Stomach smooth muscle (tissue), 2 donors: ENCODE results near the gene ZBTB20.
A peak's percentile ranks its signal among the peaks of the same experiment; 100 is the strongest.

Experiments
- H3K27ac ChIP-seq: one replicate; pipeline ENCODE4 v1.7.0; 2013; ENCODE audit warnings: mild to moderate bottlenecking, low read length, inconsistent platforms
- H3K27me3 ChIP-seq, 2 donors: one replicate each; pipeline ENCODE4 v1.7.0; 2013; ENCODE audit warnings: low read length in 2 of 2; ENCODE audit not compliant: insufficient read depth in 2 of 2, control insufficient read depth in 1 of 2
- H3K36me3 ChIP-seq, 2 donors: one replicate each; pipeline ENCODE4 v1.7.0; 2013; ENCODE audit warnings: low read length in 2 of 2; ENCODE audit not compliant: control insufficient read depth in 2 of 2, insufficient read depth in 2 of 2
- H3K4me1 ChIP-seq: one replicate; pipeline ENCODE4 v1.7.0; 2013; ENCODE audit warnings: low read length; ENCODE audit not compliant: control insufficient read depth, insufficient read depth
- H3K4me3 ChIP-seq, 2 donors: one replicate each; pipeline ENCODE4 v1.7.0; 2013; ENCODE audit warnings: low read length in 2 of 2
- H3K9ac ChIP-seq, 2 donors: one replicate each; pipeline ENCODE4 v1.7.0; 2013; ENCODE audit warnings: low read length in 2 of 2, mild to moderate bottlenecking in 1 of 2
- H3K9me3 ChIP-seq, 2 donors: one replicate each; pipeline ENCODE4 v1.7.0; 2013; ENCODE audit warnings: low read length in 2 of 2; ENCODE audit not compliant: control insufficient read depth in 2 of 2
- donor health status: healthy.
- donor health status: Pancreatic carcinoma.

Gene ZBTB20

GRCh38 chr3:114417265-114417664 is 729.8 kb downstream of the ZBTB20 start:
- Histone ChIP-seq H3K4me3 (no peak overlapping the region), H3K36me3 (no peaks in the 10 kb centered on the region), H3K9ac (no peak overlapping the region), H3K27me3 (no peaks in the 10 kb centered on the region), H3K4me1 (peaks cover 7% of the 10 kb centered on the region), H3K9me3 (no peaks in the 10 kb centered on the region), H3K27ac (no peak overlapping the region)

DNA sequence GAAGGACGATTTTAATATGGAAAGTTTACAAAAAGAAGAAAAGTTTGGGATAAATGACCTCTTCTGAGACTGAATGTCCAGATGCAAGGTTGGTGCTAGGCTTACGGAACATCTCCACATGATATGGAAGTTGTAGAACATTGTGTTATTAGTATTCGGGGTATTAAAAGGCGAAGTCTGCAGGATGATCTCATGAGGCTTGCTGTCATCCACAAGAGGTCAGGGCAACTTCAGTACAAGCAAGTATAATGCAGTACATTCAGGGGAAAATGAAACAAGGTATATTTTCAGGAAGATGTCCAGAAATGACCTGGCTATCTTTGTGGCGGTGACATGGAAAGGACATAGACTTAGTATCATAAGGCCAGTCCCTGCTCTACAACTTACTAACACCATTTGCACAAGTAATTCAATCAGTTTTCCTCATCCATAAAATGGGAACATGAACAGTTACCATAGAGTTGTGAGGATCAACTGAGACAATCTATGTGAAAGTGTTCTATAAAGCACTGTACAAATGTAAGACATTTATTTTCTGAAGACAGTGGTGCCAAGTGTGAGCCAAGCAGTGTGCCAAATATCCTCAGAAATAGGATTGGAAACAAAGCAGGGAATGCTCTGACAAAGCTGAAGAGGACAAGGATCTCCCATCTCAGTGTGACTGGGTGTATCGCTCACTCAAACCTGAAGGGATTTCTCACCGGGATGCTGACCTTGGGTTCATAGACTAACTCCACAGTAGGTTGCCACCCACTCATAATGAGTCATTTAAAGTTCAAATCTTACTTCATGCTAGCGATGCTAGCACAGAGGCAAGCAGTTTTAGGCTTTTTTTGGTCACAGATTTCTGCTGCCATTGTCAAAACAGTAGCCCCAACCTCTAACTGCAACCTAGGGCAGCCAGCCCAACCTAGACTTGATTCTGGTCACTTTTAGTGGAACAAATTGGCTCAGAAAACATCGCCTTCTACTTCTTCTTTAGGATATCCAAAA is 735.0 kb downstream of the ZBTB20 start:
- peak overlapping the region; percentile 49 for H3K27ac ChIP-seq
- peak overlapping the region in 1 of 2 donors; percentile 16 for H3K9ac ChIP-seq
- peak overlapping the region; percentile 24 to 47 for H3K4me3 ChIP-seq
- H3K36me3 ChIP-seq, result no peaks in the 10 kb centered on the region
- no peaks in the 10 kb centered on the region for H3K27me3 ChIP-seq
- no peaks in the 10 kb centered on the region for H3K9me3 ChIP-seq
- H3K4me1 ChIP-seq, result peaks cover 16% of the 10 kb centered on the region

GRCh38 chr3:114411190-114411668 is 735.9 kb downstream of the ZBTB20 start:
- no peaks in the 10 kb centered on the region for H3K9me3 ChIP-seq
- H3K27ac ChIP-seq, result no peak overlapping the region
- H3K4me1 ChIP-seq, result peaks cover 16% of the 10 kb centered on the region
- peak overlapping the region in 1 of 2 donors; percentile 16 for H3K9ac ChIP-seq
- peak overlapping the region in 1 of 2 donors; percentile 24 for H3K4me3 ChIP-seq
- no peaks in the 10 kb centered on the region for H3K27me3 ChIP-seq
- no peaks in the 10 kb centered on the region for H3K36me3 ChIP-seq

GRCh38 chr3:114408736-114409670 is 738.1 kb downstream of the ZBTB20 start:
- Histone ChIP-seq H3K9ac (no peak overlapping the region), H3K36me3 (no peaks in the 10 kb centered on the region), H3K4me3 (no peak overlapping the region), H3K9me3 (no peaks in the 10 kb centered on the region), H3K4me1 (peaks cover 20% of the 10 kb centered on the region), H3K27me3 (no peaks in the 10 kb centered on the region), H3K27ac (no peak overlapping the region)

GRCh38 chr3:114406922-114407321 is 740.2 kb downstream of the ZBTB20 start:
- no peaks in the 10 kb centered on the region for H3K27me3 ChIP-seq
- no peak overlapping the region for H3K9ac ChIP-seq
- H3K9me3 ChIP-seq, result no peaks in the 10 kb centered on the region
- H3K27ac ChIP-seq, result no peak overlapping the region
- H3K4me3 ChIP-seq, result no peak overlapping the region
- no peaks in the 10 kb centered on the region for H3K36me3 ChIP-seq
- H3K4me1 ChIP-seq, result peaks cover 14% of the 10 kb centered on the region

DNA sequence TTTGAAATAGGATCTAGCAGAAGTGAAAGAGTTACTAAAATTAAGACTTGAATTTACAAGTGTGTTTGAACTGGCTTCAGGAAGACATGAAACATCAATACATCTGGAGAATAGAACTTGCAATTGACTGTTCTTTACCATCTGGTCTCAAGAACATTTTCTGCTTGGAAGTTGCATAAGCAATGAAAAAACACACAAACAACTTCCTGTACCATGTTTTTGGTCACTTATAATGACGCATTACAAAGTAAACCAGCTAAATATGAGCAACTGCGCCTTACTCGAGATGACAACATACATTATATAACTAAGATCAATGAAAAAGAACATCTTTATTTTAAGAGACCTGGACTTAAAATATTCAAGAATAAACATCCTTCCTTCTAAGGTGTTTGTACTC is 740.8 kb downstream of the ZBTB20 start:
- Histone ChIP-seq H3K9ac (peak overlapping the region in 1 of 2 donors; percentile 5), H3K27me3 (no peaks in the 10 kb centered on the region), H3K36me3 (no peaks in the 10 kb centered on the region), H3K27ac (no peak overlapping the region), H3K9me3 (no peaks in the 10 kb centered on the region), H3K4me1 (peaks cover 11% of the 10 kb centered on the region), H3K4me3 (peak overlapping the region in 1 of 2 donors; percentile 1)

- H3K4me3 ChIP-seq, result peak overlapping the region in 1 of 2 donors; percentile 41
- H3K9me3 ChIP-seq, result no peaks in the 10 kb centered on the region
- no peak overlapping the region for H3K27ac ChIP-seq
- H3K4me1 ChIP-seq, result peaks cover 16% of the 10 kb centered on the region
- peak overlapping the region in 1 of 2 donors; percentile 28 for H3K9ac ChIP-seq
- H3K27me3 ChIP-seq, result no peaks in the 10 kb centered on the region
- H3K36me3 ChIP-seq, result no peaks in the 10 kb centered on the region
Measured at GRCh38 chr3:114405202-114405990, 741.7 kb downstream of the ZBTB20 start.

DNA sequence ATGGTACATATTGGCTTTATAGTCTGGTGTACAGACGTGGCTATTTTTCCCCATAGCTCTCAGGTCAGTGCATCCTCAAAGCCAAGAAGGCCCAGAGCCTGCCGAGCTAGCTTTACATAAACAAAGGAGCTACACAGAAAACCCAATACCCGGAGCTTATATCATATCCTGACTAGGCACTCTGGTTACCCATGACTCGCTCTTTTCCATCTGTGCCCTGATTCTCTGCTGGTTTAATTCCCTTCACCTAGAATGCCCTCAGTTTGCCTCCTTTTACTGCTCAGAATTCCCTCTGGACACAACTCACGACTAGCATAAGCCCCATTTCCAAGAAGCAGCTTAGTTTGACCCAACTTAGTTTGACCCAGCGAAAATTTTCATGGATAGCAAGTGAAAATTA is 742.5 kb downstream of the ZBTB20 start:
- Histone ChIP-seq H3K27ac (peak overlapping the region; percentile 26), H3K4me1 (peaks cover 21% of the 10 kb centered on the region), H3K36me3 (no peaks in the 10 kb centered on the region), H3K4me3 (peak overlapping the region in 1 of 2 donors; percentile 41), H3K9me3 (no peaks in the 10 kb centered on the region), H3K27me3 (no peaks in the 10 kb centered on the region), H3K9ac (peak overlapping the region in 1 of 2 donors; percentile 28)

- Histone ChIP-seq H3K27me3 (no peaks in the 10 kb centered on the region), H3K4me1 (peaks cover 21% of the 10 kb centered on the region), H3K9me3 (no peaks in the 10 kb centered on the region), H3K4me3 (no peak overlapping the region), H3K36me3 (no peaks in the 10 kb centered on the region), H3K27ac (no peak overlapping the region), H3K9ac (no peak overlapping the region)
Measured at GRCh38 chr3:114402838-114403237, 744.2 kb downstream of the ZBTB20 start.

DNA sequence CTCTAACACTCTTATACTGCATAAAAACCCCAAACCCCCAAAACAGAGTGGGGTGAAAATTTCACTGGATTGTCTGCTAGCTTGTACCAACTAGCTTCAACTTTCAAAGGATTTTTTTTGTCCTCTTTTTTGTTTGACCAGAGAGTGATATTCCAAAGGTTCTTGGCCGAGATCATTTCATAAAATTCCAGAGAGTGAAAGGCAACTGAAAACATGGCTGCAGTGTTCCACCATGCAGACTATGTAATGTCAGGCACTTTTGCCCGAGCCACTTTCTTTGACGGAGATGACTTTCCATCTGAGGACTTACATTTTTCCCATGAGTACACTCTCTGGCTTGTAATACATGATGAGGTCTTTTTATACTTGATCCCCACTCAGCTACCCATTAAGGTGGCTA is 745.7 kb downstream of the ZBTB20 start:
- Histone ChIP-seq H3K27ac (no peak overlapping the region), H3K27me3 (no peaks in the 10 kb centered on the region), H3K9me3 (no peaks in the 10 kb centered on the region), H3K4me1 (peaks cover 21% of the 10 kb centered on the region), H3K4me3 (no peak overlapping the region), H3K9ac (no peak overlapping the region), H3K36me3 (no peaks in the 10 kb centered on the region)
